CD4-positive, alpha-beta T cell treated with Interleukin-17A for 1 hour (primary cell): Measurements from ENCODE around the gene ARNT2.

ENCODE experiments used
- DNase-seq: peaks from one replicate; pipeline ENCODE4 v3.0.0-alpha.2; 2020

ARNT2 gene

DNA sequence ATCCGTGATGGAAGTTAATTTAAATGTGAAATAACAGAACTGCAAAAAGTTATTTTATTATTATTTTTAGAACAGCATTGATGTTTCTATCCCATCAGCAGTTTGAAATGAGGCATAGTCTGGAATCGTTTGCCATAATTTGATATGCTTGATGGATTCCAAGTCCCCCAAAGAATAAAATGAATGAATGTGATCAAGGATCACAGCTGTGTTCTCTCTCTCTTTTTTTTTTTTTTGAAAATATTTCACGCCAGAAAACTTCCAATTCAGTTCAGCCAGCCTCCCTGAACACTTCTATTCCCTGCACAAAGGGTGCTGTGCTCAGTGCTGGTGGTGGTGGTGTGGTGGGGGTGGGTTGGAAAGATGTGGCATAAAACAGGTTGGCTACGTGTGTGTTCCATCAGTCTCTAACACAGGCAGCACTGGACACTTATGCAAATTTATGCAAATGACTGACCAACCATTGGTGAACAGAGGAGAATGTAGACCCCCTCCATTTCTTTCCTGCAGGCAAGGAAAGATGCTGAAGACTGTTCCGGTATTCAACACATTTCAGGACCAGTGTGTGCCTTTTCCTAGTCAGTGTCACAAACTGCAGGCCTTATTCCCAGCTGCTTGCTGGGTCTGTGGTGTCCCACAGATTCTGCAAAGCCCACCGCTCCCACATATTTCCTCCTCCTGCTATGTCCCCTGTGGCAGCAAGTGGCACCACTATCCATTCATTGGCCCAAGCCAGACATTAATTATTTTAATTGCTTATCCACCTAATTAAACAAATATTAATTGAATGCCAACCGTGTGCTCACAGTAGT, 10.6 kb downstream of the ARNT2 start:
- no peak for DNase-seq

DNA sequence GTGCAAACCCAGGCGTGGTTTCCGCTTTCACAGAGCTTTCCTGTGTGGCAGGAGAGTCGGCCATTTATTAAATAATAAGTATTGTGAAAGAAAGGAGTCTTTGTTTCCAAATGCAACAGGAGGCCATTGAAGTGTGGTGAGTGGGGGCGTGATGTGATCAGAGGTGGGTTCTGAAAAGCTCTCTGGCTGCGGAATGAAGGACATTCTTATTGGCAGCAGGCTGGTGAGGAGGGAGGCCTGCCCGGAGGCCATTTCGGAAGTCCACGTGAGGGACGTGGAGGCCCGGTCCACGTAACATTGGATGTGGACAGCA, 11.1 kb downstream of the ARNT2 start:
- no peak for DNase-seq

- no peak for DNase-seq
These were observed 12.5 kb downstream of the ARNT2 start for GRCh38 chr15:80416702-80417101.

- no peak for DNase-seq
These were observed 14.8 kb downstream of the ARNT2 start for GRCh38 chr15:80418892-80419537.

GRCh38 chr15:80419546-80419945, 15.4 kb downstream of the ARNT2 start:
- DNase-seq: no peak

DNA sequence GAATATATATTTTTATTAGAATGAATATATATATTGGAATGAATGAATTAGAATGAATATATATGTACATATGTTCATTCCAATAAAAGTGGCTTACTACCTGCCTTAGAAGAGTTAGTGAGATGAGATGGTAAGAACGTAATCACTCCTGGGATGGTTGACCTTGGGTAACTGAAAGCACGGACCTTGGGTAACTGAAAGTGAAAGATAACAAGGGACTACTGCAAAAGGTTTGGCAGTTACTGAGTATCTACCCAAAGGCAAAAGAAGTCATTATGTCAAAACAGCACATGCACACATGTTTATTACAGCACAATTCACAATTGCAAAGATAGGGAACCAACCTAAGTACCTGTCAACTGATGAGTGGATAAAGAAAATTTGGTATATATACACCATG, 16.5 kb downstream of the ARNT2 start:
- DNase-seq: no peak

GRCh38 chr15:80423215-80423614, 19.0 kb downstream of the ARNT2 start:
- no peak for DNase-seq

DNA sequence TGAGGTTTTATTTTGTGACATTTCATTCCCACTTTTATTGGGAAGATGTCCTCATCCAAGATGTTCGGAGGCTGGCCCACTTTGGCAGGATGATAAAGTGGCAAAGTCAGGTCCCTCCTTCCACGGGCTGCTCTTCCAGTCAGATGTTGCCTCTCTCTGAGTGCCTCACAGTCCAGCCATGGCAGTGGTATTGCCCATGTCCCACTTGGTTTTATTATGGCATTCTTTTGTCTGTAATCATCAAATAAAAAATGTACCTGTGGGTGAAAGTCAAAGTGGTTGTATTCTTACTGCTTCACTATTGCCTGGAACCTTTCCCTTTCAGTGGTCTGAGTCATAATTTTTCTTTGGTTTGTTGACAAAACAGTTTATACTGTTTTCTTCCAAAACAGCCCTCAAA, 20.2 kb downstream of the ARNT2 start:
- DNase-seq: no peak

DNA sequence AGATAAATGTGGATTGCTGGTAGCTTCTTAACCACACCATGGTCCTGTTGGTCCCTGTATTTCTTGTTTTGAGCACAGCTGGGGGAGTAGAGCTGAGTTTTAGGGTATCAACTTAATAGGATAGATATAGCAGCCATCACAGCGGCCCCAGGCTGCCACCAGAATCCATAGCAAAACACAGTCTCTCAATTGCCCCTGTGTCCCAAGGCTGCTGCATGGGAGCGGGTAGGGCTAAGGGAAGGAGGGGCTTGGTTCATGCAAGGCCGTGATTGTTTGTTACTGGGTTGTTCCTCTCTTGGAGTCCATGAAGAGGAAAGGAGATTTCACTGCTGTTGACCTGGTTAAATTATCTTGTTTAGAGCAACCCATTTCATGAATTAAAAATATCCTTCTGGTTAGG, 22.1 kb downstream of the ARNT2 start:
- DNase-seq: no peak

DNA sequence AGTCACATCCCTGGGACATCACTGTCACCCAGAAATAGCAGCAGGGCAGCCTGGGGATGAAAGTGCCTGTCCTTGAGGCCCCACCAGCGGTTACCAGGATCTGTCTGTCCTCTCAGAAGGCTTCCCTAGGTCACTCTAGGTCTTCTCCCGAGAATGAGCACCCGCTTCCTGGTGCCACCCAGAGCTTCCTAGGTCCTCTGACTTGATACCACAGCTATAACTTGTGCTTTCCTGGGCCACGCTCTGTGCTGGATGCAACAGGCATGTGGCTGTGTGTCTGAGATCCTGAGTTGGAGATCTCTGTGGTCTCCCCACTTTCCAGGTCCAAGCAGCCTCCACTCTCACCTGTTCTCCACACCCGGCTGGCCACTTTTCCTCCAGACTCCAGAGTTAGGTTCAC, 25.8 kb downstream of the ARNT2 start:
- no peak for DNase-seq

- DNase-seq: no peak
These were observed 27.6 kb downstream of the ARNT2 start for GRCh38 chr15:80431635-80432344.

- DNase-seq: no peak
These were observed 28.1 kb downstream of the ARNT2 start for GRCh38 chr15:80432345-80432702.

DNA sequence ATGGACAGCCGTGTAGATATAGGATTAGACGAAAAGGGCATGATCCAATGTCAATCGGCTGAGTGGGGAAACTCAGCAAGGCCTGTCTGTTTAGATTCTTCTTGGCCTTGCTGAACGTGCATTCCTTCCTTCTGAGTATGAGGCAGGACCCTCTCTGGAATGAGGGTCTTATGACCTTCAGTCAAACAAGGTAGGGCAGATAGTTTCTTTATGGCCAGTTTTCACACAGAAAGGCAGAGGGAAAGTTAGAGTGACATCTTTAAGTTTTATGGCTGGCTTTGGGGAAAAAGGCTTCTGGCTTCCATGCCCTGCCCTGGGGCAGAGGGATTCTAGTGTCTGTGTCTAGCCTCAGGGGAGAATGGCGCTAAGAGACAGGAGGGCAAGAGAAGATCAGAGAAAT, 29.7 kb downstream of the ARNT2 start:
- DNase-seq: no peak

DNA sequence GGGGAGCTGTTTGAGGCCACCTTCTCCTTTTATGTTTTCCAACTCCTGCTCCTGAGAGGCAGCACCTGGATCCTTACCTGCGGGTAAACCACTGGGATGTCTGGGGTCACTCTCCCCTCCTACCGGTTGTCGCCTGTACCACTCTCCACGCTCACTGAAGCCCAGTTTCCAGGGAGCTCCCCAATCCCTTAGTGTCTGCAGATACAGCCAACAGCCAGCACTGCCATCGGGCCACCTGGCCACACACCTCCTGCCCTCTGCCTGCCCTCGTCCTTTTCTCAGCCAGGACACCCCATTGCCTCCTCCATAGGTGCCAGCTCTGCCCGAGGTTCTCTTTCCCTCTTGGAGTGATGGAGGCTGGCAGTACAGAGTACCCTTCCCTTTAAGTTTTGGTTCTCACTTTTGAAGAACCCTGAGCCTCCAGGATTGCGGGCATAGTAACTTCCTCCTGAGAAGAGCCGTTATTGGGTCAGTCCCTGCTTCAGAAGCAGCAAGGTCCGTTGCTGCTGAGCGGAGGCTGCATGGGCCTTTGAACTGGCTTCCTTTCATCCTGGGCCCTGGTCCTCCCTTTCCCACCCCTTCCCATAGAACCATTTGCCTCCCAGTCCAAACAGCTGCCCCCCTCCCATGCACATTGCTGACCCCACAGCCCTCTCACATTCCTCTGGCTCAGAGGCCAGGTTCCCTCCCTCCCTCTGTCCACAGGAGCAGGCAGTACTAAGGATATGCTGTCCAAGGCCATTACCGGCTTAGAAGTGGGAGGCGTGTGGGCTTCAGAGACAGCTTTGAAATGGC, 30.9 kb downstream of the ARNT2 start:
- no peak for DNase-seq

- DNase-seq: no peak
These were observed 32.5 kb downstream of the ARNT2 start for GRCh38 chr15:80436511-80437307.

DNA sequence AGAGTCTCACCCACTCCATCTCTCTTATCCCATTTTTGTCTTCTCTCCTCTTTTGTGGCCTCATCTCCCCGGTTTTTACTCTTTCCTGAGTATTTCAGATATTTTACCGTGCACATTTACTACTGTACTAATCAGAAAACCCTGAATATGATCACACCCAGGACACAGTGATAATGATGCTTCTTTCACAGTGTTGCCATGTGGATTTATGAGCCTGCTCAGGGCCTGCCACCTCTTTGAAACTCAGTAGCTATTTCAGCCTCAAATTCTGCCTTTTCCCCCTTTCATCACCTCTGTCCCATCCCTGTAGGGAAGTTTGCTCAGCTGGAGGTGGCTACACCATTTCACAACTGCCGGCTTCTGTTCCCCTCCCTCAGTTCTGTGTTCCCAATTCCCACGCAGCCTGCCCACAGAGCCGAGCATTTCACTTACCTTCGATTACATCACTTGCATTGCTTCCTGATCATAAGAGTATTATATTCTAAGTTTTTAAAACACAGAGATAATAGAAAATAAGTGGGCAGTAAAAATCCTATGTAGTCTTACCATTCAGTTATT, 33.2 kb downstream of the ARNT2 start:
- DNase-seq: no peak

GRCh38 chr15:80439140-80439539, 35.0 kb downstream of the ARNT2 start:
- no peak for DNase-seq

DNA sequence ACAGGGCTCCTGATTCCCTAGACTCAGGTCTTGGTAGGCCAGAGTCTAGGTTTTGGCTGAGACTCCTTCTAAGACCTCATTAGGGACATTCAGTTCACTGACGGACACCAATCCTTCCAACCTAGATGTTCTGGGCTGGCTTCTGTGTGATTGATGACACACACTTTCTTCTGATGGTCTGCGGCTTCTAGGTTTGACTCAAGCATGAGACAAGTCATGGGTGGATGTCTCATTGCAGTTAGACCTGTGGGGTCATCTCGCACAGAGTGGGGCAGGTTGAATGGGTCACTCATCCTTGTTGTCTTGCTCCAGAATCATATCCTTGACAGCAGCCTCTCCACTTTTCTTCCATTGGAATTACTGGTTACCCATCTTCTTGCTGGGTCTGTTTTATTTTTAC, 35.8 kb downstream of the ARNT2 start:
- DNase-seq: no peak

- no peak for DNase-seq
These were observed 36.9 kb downstream of the ARNT2 start for GRCh38 chr15:80441041-80441440.

DNA sequence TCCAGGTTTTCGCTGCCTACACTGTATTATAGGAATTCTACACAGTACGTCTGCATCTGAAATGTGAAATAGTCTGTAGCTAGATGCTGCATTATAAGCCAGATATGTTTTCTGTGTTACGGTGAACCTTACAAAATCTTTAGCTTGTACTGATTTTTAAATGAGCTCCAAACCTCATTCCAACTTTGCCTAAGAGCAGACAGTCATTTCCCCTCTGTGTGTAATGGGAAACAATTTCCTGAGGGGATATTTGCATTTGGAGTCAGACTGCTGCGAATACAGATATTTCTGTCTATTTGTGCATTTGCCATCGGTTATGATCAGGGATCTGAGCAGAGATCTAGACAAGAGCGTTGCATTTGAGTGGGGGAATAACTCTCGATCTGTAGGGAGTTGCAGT, 37.5 kb downstream of the ARNT2 start:
- no peak for DNase-seq

DNA sequence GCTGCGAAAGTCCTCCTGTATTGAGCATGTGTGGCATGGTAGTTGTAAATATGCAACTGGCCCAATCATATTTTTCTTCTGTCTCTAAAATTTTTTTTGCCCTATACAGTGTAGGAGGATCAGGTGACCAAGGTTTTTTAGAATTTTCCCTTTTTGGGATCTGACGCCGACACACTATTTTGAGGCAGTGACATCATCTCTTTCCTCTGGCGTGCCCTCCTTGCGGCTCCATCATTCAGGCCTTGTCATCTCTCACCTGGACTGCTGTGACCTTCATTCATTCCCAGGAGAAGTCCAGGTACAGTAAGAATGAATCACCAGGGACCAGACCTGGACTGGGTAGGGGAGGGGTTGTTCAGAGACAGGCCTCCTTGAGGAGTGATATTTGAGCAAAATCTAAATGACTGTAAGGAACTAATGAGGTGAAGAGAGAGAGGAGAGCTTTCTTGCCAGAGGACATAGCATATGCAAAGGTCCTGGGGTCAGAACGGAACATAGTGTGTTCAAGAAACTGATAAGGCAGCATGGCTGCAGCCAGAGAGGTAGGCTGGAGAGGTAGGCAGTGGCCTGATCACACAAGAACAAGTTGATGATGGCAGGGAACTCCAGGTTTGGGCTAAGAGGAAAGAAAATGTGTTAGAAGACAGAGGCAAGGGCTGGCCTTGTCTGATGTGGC, 38.7 kb downstream of the ARNT2 start:
- DNase-seq: no peak
